Dendritic cell treated with granulocyte-macrophage colony-stimulating factor and Interleukin-4, amounts not matched to agents 40 ng/mL and 50 ng/mL, for 4 days (primary cell): ENCODE measurements around the gene PEMT.

Experiments used
- H3K27ac Mint-ChIP-seq: one replicate; pipeline ENCODE4 v1.8.0; 2022; ENCODE audit warnings: mild to moderate bottlenecking, mixed read lengths
- H3K27me3 Mint-ChIP-seq: one replicate; pipeline ENCODE4 v1.8.0; 2022; ENCODE audit warnings: mild to moderate bottlenecking, mixed read lengths
- H3K36me3 Mint-ChIP-seq: one replicate; pipeline ENCODE4 v1.8.0; 2022; ENCODE audit warnings: low read depth, mixed read lengths
- H3K4me1 Mint-ChIP-seq: one replicate; pipeline ENCODE4 v1.8.0; 2022; ENCODE audit warnings: low read depth, mixed read lengths
- H3K4me3 Mint-ChIP-seq: one replicate; pipeline ENCODE4 v1.8.0; 2022; ENCODE audit warnings: mild to moderate bottlenecking, moderate library complexity, mixed read lengths
- H3K9me3 Mint-ChIP-seq: one replicate; pipeline ENCODE4 v1.8.0; 2022; ENCODE audit warnings: mixed read lengths
- intact Hi-C: fragments of 100-400 bp; cut with micrococcal nuclease; formaldehyde crosslinking; loops from one replicate; pipeline ENCODE4 v1.15.0; 2022

PEMT gene

DNA sequence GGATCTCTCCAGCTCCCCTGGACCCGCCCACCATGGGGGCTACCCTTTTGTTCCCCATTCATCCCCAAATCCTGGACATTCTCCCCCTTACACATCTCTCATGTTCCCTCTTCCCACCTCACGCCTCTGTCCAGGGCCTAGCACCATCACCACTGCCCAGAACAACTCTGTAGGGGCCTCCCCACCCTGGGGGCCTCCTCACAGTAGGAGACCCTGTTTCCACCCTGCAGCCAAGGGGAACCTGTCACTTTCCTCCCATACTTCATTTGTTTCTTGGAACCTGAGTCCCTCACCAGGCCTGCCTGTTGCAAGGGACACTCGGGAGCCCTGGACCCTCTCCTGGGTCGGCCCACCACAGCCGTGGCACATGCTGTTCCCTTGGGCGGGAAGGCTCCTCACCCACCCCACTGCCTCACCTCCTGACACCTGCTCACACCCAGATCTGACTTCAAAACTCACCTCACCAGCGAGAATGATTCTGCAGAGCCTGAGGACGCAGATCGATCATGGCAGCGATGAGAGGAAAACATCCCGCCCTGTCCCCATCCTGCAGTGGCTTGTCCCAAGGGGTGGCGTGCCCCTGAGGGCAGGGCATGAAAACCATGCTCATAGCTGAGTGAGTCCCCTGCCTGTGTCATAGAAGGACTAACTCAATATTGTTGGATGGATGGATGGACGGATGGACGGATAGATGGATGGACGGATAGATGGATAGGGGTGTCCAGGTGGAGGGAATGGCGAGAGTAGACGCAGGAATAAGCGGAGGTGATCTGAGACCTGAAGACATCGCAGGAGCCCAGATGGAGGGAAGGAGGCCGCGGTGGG is 88.6 kb downstream of the PEMT start:
- Mint-ChIP-seq H3K9me3 (no peaks in the 10 kb centered on the region), H3K4me3 (no peak overlapping the region), H3K36me3 (no peaks in the 10 kb centered on the region), H3K27ac (no peak overlapping the region), H3K27me3 (peaks cover 14% of the 10 kb centered on the region), H3K4me1 (no peaks in the 10 kb centered on the region)
- intact Hi-C loops, result no loop called here

DNA sequence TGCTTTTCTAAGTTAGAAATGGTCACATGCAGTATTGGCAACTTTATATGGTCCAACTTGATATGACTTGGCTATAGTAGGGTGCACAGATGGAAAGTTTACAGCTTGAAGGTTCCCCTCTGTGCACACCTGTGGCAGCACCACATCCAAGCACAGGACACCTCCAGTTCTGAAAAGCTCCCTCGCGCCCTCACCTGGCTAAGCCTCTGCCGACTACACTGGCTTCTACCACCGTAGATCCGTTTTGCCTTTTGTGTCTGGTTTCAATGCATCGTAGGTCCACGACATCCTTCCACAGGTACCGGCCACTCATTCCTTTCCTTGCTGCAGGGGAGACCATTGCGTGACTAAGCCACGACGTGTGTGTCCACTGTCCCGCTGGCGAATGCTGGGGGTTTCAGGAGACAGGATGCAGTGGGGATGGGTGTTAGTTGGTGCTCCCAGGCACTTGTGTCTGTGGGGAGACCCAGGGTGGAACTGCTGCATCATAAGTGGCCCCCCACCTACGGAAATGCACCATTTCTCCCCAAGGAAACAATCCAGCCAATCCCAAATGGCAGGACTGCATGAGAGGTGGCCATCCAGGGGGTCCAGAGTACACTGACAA is 90.4 kb downstream of the PEMT start:
- no peak overlapping the region for H3K27ac Mint-ChIP-seq
- H3K36me3 Mint-ChIP-seq, result no peaks in the 10 kb centered on the region
- intact Hi-C loops, result no loop called here
- H3K27me3 Mint-ChIP-seq, result peaks cover 25% of the 10 kb centered on the region
- H3K4me3 Mint-ChIP-seq, result no peak overlapping the region
- peaks cover 4% of the 10 kb centered on the region for H3K4me1 Mint-ChIP-seq
- no peaks in the 10 kb centered on the region for H3K9me3 Mint-ChIP-seq

DNA sequence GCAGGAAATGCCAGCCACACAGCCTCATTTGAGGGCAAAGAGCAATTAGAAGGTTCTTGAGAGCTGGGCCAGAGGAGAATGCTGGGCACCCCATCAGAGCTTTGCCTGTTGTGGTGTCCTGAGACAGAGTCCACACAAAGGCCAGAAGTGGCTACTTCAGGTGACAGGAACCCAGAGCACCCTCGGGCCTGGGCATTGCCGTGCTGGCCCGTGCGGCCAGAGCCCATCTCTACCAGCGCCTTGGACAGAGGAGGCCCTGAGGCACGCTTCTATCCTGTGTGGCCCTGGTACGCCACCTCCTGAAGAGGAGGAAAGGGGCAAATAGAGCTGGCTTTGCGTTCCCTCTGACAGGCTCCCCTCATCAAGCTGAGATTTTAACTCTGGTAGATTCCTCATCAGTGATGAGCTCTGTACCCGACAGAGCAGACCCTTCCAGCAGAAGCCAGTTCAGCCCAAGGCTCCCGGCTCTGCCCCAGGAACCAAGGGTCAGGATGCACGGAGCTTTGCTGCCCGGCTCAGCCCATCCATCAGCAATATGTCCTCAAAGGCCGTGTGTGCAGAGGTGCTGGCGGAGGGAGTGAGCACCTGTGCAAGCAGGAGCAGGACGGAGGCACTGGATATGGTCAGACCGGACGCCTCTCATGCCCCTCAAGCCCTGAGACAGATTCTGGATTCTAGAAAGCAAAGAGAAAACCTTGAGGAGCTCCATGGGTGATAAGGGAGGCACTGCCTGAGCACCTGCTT is 91.9 kb downstream of the PEMT start:
- intact Hi-C loops, result loop anchor here (5.0 kb wide), 2 partner anchors 93 to 142 kb away; partner anchors contain the start of gene PEMT
- H3K36me3 Mint-ChIP-seq, result no peaks in the 10 kb centered on the region
- H3K27ac Mint-ChIP-seq, result no peak overlapping the region
- H3K4me1 Mint-ChIP-seq, result peaks cover 19% of the 10 kb centered on the region
- H3K9me3 Mint-ChIP-seq, result no peaks in the 10 kb centered on the region
- peaks cover 40% of the 10 kb centered on the region for H3K27me3 Mint-ChIP-seq
- H3K4me3 Mint-ChIP-seq, result no peak overlapping the region

DNA sequence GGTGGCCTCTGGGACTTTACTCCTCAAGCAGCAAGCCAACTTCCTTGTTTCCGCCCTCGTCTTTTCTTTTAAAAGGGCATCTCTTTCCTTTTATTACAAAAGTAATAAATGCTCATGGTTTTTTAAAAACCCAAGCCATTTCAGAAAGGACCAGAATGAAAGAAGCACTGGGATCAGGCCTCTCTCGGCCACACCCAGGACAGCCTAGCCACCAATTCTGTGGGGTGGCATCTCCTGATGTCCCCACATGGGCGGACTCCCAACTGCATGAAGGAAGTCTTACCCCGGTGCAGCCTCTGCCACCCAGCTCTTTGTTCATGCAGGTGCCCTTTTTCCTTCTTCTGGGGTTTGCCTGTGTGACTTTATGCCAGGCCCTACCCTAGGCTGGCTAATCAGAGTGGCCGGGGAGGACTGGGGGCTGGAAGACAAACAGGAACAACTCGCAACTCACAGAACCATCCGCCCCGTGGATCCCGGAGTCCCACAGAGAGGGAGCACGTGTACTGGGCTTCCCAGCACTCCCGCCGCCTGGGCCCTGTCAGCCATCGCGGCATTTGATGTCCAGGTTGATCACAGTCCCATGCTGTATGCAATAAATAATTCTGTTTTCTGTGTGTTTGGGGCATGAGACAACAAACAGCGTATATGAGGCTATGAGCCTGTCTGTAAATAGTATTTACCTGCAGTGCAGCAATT is 92.8 kb downstream of the PEMT start:
- H3K4me1 Mint-ChIP-seq, result peaks cover 21% of the 10 kb centered on the region
- intact Hi-C loops, result loop anchor here (5.0 kb wide), 2 partner anchors 94 to 141 kb away; partner anchors contain the start of gene PEMT

DNA sequence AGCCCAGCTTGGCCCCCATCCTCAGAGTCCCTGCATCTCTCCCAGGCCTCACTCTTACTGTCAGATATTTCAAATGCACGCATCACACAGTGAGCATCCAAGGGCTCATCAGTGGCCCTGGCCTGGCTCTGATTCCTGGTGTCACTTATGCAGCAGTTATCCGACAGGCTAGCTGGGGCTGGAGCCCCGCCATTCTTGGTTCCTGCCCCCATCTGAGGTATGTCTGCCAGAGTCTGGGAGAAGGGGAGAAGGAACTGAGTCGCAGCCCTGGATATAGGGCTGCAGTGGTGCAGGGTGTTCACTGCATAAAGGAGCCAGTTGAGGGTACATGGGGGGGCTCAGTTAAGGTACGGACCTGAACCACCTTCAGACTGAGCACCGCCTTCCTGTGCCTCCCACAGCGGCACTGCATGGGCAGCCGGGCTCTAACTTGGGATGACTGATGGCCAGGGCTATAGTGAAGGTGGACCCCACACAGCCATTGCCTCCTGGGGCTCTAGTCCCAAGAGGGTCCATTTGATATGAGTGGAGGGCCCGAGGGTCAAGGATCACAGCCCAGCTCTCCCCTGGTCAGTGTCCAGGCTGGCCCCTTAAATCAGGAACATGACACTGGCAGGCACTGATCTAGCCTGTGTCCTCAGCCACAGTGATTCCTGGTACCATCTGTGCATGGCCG is 93.5 kb downstream of the PEMT start:
- H3K9me3 Mint-ChIP-seq, result no peaks in the 10 kb centered on the region
- intact Hi-C loops, result loop anchor here (1.0 to 5.0 kb wide), 5 partner anchors 21 to 143 kb away; partner anchors contain the start of genes MED9 and PEMT
- no peak overlapping the region for H3K4me3 Mint-ChIP-seq
- H3K27me3 Mint-ChIP-seq, result peaks cover 54% of the 10 kb centered on the region
- peaks cover 11% of the 10 kb centered on the region for H3K36me3 Mint-ChIP-seq
- H3K27ac Mint-ChIP-seq, result no peak overlapping the region
- H3K4me1 Mint-ChIP-seq, result peaks cover 29% of the 10 kb centered on the region

More for the DNA sequence above, 92.8 kb downstream of the PEMT start:
- H3K9me3 Mint-ChIP-seq, result no peaks in the 10 kb centered on the region
- no peak overlapping the region for H3K4me3 Mint-ChIP-seq
- peaks cover 46% of the 10 kb centered on the region for H3K27me3 Mint-ChIP-seq
- H3K36me3 Mint-ChIP-seq, result peaks cover 4% of the 10 kb centered on the region
- H3K27ac Mint-ChIP-seq, result no peak overlapping the region

DNA sequence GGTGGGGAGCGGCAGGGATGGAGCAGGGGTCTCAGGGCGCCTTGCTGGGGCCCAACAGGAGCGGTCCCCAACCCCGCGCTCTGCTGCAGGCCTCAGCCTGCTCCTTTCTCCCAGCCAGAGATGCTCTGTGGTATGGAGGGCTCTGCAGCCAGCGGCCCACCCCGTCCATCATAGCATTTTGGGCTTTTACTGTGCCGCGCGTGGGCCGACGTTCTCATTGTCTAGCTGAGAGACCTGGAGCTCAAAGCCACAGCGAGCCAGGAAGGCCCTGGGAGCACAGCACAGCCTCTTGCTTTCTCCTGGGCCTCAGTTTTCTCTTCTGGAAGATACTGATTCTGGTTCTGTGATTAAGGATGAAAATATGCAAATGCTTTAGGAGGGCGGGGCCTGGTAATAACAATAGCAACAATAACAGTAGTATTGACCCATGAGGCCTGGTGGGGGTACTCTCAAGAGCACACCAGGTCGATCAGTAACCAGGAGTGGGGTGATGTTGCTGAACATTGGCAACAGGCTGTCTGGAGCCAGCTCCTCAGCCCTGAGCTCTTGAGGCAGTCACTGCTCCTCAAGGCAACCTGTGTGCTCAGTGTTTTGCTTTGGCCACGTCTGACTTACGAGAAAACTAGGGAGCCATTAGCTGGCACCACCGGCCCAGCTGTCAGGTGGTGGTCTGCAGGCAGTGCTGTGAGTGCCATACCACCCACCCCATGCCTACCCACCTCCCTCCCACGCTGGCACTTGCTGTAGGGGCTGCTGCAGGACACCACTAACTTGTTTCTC is 94.3 kb downstream of the PEMT start:
- Mint-ChIP-seq H3K27ac (peak overlapping the region; percentile 59), H3K4me1 (peaks cover 35% of the 10 kb centered on the region), H3K36me3 (peaks cover 18% of the 10 kb centered on the region), H3K27me3 (peaks cover 56% of the 10 kb centered on the region), H3K9me3 (no peaks in the 10 kb centered on the region), H3K4me3 (no peak overlapping the region)
- intact Hi-C loops, result loop anchor here (1.0 to 5.0 kb wide), 5 partner anchors 20 to 144 kb away; partner anchors contain the start of genes MED9 and PEMT

DNA sequence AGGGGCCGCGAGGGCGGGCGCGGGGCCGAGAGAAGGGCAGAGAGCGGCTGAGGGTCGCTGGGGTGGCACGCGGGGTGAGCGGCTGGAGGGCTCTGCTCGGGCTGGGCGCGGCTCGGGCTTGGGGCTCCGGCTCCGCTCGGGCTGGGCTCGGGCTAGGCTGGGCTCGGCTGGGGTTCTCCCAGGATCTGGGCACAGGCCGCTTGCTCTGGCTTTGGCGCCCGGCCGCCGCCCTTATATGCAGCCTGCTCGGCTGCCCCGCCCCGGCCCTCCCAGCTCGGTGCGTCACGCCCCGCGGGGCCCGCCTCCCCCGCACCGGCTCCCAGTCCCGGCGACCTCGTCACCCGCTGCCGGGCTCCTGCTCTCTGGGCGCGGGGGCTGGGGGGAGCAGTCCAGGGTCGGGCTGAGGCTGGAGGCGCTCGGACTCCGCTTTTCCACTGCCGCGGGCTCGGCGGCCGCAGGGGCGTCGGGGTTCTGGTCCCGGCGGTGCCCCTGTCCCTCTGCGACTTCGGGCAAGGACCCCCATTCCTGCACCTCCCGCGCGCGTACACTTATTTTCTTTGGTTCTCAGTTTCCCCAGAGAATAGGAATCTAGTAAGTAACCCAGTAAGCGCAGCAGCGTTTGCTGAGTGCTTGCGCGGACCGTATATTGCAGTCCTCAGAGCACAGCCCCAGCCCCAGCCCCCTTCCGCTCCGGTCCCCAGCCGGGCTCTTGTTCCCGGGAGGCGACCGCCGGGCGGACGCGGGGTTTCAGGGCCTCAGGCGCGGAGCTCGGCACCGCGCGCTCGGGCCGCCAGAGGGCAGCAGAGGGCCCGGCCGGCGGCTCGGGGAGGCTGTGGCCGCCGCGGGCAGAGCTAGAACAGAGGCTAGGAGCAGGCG is 95.1 kb downstream of the PEMT start, which contains the start of gene RASD1:
Gene RASD1 (minus strand): TSS at position 207 of the 876 bp plus-strand sequence. CDS start 214 bp downstream, outside the sequence.
- Mint-ChIP-seq H3K27me3 (peaks cover 56% of the 10 kb centered on the region), H3K27ac (peak within 1 kb of the TSS; percentile 59), H3K36me3 (peaks cover 26% of the 10 kb centered on the region), H3K4me1 (peaks cover 35% of the 10 kb centered on the region), H3K9me3 (no peaks in the 10 kb centered on the region), H3K4me3 (peak within 1 kb of the TSS; percentile 76)
- intact Hi-C loops, result loop anchor here (1.0 to 5.0 kb wide), 5 partner anchors 20 to 145 kb away; partner anchors contain the start of genes MED9 and PEMT

DNA sequence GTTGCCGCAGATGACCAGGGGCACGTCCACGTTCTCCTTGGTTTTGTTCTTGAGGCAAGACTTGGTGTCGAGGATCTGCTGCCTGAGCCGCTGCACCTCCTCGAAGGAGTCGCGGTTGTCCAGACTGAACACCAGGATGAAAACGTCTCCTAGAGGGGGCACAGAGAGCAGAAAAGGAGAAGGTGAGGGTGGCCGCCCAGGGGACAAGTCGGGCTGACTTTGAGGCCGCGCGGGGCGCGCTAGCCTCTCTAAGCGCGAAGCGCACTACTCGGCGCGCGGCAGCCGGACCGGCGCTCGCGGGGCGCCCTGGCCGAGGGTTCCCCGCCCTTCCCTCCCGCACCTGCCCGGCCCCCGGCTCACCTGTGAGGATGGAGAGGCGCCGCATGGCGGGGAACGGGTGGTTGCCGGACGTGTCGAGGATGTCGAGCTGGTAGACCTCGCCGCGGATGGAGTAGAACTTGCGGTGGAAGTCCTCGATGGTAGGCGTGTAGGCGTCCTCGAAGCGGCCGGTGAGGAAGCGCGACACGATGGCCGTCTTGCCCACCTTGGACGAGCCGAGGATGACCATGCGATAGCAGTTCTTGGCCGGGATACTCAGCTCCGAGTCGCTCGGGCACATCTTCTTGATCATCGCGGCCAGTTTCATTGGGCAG is 95.8 kb downstream of the PEMT start:
- intact Hi-C loops, result loop anchor here (2.0 to 5.0 kb wide), 4 partner anchors 19 to 138 kb away; partner anchors contain the start of genes MED9 and PEMT
- Mint-ChIP-seq H3K9me3 (no peaks in the 10 kb centered on the region), H3K36me3 (peaks cover 34% of the 10 kb centered on the region), H3K4me1 (peaks cover 35% of the 10 kb centered on the region), H3K27me3 (peaks cover 54% of the 10 kb centered on the region), H3K4me3 (peak overlapping the region; percentile 76), H3K27ac (peak overlapping the region; percentile 3)

DNA sequence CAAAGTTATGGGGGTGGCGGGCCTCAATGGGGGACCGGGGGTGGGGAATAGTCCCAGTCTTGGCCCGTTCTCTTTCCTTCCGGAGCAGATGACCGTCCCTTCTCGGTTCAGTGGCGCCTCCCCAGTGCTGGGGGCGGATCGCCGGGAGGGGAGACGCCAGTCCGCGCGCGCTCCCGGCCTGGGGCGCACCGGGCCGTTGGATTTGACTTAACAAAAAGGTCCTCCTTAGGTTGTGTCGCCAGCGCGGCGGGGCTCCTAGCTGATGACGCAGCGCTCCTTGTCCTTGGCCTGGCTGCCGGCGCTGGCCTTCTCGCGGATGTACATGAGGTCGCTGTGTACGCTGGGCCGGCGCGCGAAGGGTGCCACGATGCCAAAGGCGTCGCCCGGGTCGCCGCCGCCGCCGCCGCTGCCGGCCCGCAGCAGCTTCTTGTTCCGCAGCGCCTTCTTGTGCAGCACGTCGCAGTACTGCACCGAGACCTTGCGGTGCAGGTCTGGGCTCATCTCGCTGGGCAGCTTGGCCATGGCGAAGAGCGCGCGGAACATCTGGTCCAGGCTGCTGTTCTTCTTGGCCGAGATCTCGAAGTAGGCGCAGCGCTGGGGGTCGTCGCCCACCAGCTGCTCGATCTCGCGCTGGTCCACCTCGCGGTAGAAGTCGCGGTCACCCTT is 96.5 kb downstream of the PEMT start:
- intact Hi-C loops, result loop anchor here (5.0 kb wide), 2 partner anchors 97 to 138 kb away; partner anchors contain the start of gene PEMT
- Mint-ChIP-seq H3K27ac (no peak overlapping the region), H3K4me1 (peaks cover 35% of the 10 kb centered on the region), H3K4me3 (peak overlapping the region; percentile 76), H3K9me3 (no peaks in the 10 kb centered on the region), H3K36me3 (peaks cover 35% of the 10 kb centered on the region), H3K27me3 (peaks cover 54% of the 10 kb centered on the region)

DNA sequence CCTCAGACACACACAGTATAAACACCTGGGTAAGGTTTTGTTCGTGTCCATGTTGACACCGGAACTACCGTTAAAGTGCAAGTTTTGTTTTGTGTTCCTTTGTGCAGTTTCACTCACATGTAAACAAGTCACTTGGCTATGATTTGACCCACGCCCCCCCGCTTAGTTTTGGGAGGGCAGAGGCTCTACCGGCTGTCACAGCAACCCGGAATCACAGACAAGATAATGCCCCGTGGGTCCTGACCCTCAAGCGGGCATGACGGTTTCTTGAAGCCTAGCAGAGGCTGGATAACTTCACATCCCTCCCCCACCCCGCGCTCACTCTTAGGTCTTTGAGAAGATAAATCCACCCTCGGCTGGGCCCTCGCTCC is 97.0 kb downstream of the PEMT start:
- H3K36me3 Mint-ChIP-seq, result peaks cover 35% of the 10 kb centered on the region
- intact Hi-C loops, result no loop called here
- peak overlapping the region; percentile 76 for H3K4me3 Mint-ChIP-seq
- peaks cover 51% of the 10 kb centered on the region for H3K27me3 Mint-ChIP-seq
- peaks cover 35% of the 10 kb centered on the region for H3K4me1 Mint-ChIP-seq
- H3K9me3 Mint-ChIP-seq, result no peaks in the 10 kb centered on the region
- H3K27ac Mint-ChIP-seq, result no peak overlapping the region

DNA sequence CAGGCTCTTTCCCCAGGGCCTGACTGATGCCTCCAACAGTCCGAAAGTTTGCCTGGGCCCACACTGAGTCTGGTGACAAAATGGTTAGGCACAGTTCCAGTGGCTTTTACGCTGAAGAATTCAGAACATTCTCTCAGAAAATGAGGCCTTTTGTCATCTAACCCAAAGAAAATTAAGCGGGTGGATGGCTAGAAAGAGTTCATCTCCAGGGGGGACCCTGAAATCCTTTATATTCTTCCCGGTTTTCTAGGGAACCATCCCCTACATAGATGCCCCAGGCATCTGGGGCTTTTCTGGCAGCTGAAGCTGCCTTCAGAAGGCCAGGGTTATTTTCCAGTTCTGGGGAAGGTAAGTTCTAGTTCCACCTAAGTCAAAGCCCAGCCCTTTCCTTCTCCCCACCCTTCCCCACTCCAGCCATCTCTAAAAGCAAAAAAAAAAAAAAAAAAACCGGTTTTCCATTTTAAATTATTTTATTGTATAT is 97.5 kb downstream of the PEMT start:
- Mint-ChIP-seq H3K4me3 (no peak overlapping the region), H3K9me3 (no peaks in the 10 kb centered on the region), H3K27ac (no peak overlapping the region), H3K27me3 (peaks cover 51% of the 10 kb centered on the region), H3K4me1 (peaks cover 35% of the 10 kb centered on the region), H3K36me3 (peaks cover 36% of the 10 kb centered on the region)
- intact Hi-C loops, result no loop called here
